ENCODE measurements around the gene BBOX1.
"Not testable (repeated sequence)": the region's sequence is repeated elsewhere in the genome, so short reads cannot be mapped to it uniquely, and the experiment has no call there.

BBOX1 gene

DNA sequence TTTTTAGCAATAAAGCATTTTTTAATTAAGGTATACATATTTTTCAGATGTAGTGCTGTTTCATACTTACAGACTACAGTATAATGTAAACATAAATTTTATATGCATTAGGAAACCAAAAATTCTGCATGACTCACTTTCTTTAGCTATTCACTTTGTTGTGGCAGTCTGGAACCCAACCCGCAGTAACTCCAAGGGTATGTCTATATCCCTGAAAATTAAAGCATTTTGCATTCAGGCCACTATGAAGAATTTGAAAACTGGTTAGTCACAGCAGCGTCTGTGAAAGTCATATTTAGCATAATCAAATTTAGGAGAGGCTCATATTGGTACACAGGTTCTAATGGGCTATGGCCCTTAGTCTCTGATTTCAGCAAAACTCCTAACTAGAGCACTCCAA is 46.8 kb downstream of the BBOX1 start:
- H3K9me2 ChIP-seq (replicated peaks; ENCODE audit: control insufficient read depth, low read length): no peaks in the 10 kb centered on the region
- TF ChIP-seq EZH2phosphoT487 (IDR thresholded peaks at IDR 0.05; ENCODE audit: borderline replicate concordance, low read length): no peak
- TF ChIP-seq CTCF (IDR thresholded peaks at IDR 0.05; ENCODE audit: low read depth, low read length, poor library complexity, severe bottlenecking): no peak
- H3K4me3 ChIP-seq (ENCODE audit: low read length): no peak overlapping the region
- H3K9me3 ChIP-seq (ENCODE audit: control insufficient read depth, insufficient read depth, low read length): no peaks in the 10 kb centered on the region
- no peaks in the 10 kb centered on the region for H3F3A ChIP-seq (ENCODE audit: control insufficient read depth, insufficient read depth)
- no peaks in the 10 kb centered on the region for H4K20me1 ChIP-seq (ENCODE audit: control insufficient read depth, insufficient read depth, low read depth, low read length)
- H3K27ac ChIP-seq (ENCODE audit: low read depth, low read length): no peak overlapping the region
- H3K4me1 ChIP-seq (ENCODE audit: control insufficient read depth, low read length): no peaks in the 10 kb centered on the region
- H3K79me2 ChIP-seq (ENCODE audit: control insufficient read depth, low read length): no peaks in the 10 kb centered on the region
- H3K36me3 ChIP-seq (ENCODE audit: control insufficient read depth, low read length): no peaks in the 10 kb centered on the region
- no peaks in the 10 kb centered on the region for H3K27me3 ChIP-seq (ENCODE audit: control insufficient read depth, low read length)
- no peak overlapping the region for H3K4me2 ChIP-seq (ENCODE audit: low read length)

DNA sequence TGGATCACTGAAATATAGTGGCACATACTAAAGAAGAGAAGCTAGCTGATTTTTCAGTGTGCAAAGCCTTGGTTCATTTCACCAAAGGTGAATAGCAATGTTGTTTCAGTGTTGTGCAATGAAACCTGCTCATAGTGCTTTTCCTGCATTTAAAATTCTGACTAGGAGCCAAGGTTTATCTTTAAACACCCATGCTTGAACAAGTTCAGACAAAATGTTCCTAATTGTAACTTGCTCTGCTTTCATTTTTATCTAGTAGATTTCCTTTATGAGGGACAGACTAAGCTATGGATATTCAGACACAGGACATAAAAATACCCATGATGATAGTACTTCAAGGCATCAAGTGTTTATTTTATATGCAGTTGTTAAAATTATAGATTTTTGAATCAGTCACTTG is 47.7 kb downstream of the BBOX1 start:
- Histone ChIP-seq H3K27ac (ENCODE audit: low read depth, low read length) (no peak overlapping the region), H3K9me3 (ENCODE audit: control insufficient read depth, insufficient read depth, low read length) (no peaks in the 10 kb centered on the region), H3K79me2 (ENCODE audit: control insufficient read depth, low read length) (no peaks in the 10 kb centered on the region), H3K4me2 (ENCODE audit: low read length) (no peak overlapping the region), H3F3A (ENCODE audit: control insufficient read depth, insufficient read depth) (no peaks in the 10 kb centered on the region), H3K27me3 (ENCODE audit: control insufficient read depth, low read length) (no peaks in the 10 kb centered on the region), H3K4me1 (ENCODE audit: control insufficient read depth, low read length) (no peaks in the 10 kb centered on the region), H3K9me2 (replicated peaks; ENCODE audit: control insufficient read depth, low read length) (no peaks in the 10 kb centered on the region), H4K20me1 (ENCODE audit: control insufficient read depth, insufficient read depth, low read depth, low read length) (no peaks in the 10 kb centered on the region), H3K36me3 (ENCODE audit: control insufficient read depth, low read length) (no peaks in the 10 kb centered on the region), H3K4me3 (ENCODE audit: low read length) (no peak overlapping the region)
- TF ChIP-seq EZH2phosphoT487 (IDR thresholded peaks at IDR 0.05; ENCODE audit: borderline replicate concordance, low read length) (no peak), CTCF (IDR thresholded peaks at IDR 0.05; ENCODE audit: low read depth, low read length, poor library complexity, severe bottlenecking) (no peak)

DNA sequence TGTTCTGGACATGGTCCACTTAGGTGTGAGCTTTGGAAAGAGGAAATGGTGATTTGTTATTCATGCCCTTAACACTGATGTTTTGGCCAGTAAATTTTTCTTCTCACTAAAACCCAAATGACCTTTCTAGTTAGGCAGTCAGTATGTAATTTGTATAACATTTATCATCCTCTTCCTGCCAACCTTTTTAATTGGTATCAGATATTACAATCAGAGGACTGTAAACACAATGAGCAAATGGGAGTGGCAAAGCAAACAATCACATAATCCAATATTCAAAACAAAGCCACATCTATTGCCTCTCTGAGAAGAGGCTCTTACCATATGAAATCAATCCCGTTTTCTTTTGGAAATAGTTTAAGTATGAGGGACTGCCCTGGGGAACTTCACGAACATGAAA is 49.1 kb downstream of the BBOX1 start:
- H3K4me3 ChIP-seq (ENCODE audit: low read length): no peak overlapping the region
- H3K27ac ChIP-seq (ENCODE audit: low read depth, low read length): no peak overlapping the region
- no peaks in the 10 kb centered on the region for H3K9me3 ChIP-seq (ENCODE audit: control insufficient read depth, insufficient read depth, low read length)
- H3F3A ChIP-seq (ENCODE audit: control insufficient read depth, insufficient read depth): no peaks in the 10 kb centered on the region
- H3K36me3 ChIP-seq (ENCODE audit: control insufficient read depth, low read length): no peaks in the 10 kb centered on the region
- H3K4me2 ChIP-seq (ENCODE audit: low read length): no peak overlapping the region
- H3K79me2 ChIP-seq (ENCODE audit: control insufficient read depth, low read length): no peaks in the 10 kb centered on the region
- no peaks in the 10 kb centered on the region for H3K9me2 ChIP-seq (replicated peaks; ENCODE audit: control insufficient read depth, low read length)
- H3K27me3 ChIP-seq (ENCODE audit: control insufficient read depth, low read length): no peaks in the 10 kb centered on the region
- no peaks in the 10 kb centered on the region for H4K20me1 ChIP-seq (ENCODE audit: control insufficient read depth, insufficient read depth, low read depth, low read length)
- H3K4me1 ChIP-seq (ENCODE audit: control insufficient read depth, low read length): no peaks in the 10 kb centered on the region
- no peak for TF ChIP-seq CTCF (IDR thresholded peaks at IDR 0.05; ENCODE audit: low read depth, low read length, poor library complexity, severe bottlenecking)
- no peak for TF ChIP-seq EZH2phosphoT487 (IDR thresholded peaks at IDR 0.05; ENCODE audit: borderline replicate concordance, low read length)

- H3K4me2 ChIP-seq (ENCODE audit: low read length); H3F3A ChIP-seq (ENCODE audit: control insufficient read depth, insufficient read depth); H3K4me3 ChIP-seq (ENCODE audit: low read length); H3K9me2 ChIP-seq (replicated peaks; ENCODE audit: control insufficient read depth, low read length); H3K27me3 ChIP-seq (ENCODE audit: control insufficient read depth, low read length); H3K27ac ChIP-seq (ENCODE audit: low read depth, low read length); H3K36me3 ChIP-seq (ENCODE audit: control insufficient read depth, low read length); H3K9me3 ChIP-seq (ENCODE audit: control insufficient read depth, insufficient read depth, low read length); H3K79me2 ChIP-seq (ENCODE audit: control insufficient read depth, low read length); H4K20me1 ChIP-seq (ENCODE audit: control insufficient read depth, insufficient read depth, low read depth, low read length); H3K4me1 ChIP-seq (ENCODE audit: control insufficient read depth, low read length): not testable (repeated sequence)
Observed at GRCh38 chr11:27090357-27090948, 49.8 kb downstream of the BBOX1 start.
